GM18502 (cell line): ENCODE results near the gene GBF1.

Experiments
- ATAC-seq: cut with Tn5 transposase; IDR thresholded peaks from one replicate; pipeline ENCODE4 v1.9.1; 2021; ENCODE audit warnings: mild to moderate bottlenecking; ENCODE audit not compliant: unreplicated experiment, poor library complexity

Gene GBF1

DNA sequence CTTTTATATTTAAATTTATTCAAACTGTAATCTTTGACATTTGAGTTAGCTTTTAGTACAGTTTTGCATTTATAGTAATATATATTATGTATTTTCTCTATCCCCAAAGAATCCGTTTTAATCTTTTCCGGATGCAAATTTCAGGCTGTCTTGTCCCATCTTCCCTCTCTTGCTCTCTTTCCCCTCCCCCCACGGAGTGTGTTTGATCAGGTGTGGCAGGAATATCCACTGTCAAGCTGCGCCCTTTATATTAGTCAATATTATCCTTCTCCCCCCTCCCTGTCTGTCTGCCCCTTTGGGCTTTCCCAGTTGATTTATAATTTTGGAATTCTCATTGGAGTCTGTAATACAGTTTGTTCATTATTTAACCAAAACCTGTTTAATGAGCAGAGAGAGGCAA lies 19.0 kb downstream of the GBF1 start:
- ATAC-seq, result no peak

DNA sequence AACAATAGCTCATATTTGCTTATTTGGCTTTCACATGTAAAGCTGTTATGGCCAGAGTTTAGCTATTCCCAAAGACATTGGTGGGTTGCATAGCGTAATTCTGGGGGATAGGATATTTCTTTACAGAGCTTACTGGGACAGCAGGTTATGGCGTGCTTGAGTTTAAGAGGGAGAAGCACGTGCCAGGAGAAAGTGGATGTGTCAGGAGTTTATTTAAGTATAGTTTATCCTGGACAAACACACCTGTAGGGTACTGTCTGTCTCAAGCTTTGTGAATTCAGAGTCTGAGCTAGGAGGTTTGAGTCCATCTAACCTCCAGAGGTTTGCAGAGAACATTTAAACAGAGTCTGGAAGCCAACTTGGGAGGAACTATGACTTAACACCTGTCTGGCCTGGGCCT lies 21.3 kb downstream of the GBF1 start:
- ATAC-seq, result no peak

DNA sequence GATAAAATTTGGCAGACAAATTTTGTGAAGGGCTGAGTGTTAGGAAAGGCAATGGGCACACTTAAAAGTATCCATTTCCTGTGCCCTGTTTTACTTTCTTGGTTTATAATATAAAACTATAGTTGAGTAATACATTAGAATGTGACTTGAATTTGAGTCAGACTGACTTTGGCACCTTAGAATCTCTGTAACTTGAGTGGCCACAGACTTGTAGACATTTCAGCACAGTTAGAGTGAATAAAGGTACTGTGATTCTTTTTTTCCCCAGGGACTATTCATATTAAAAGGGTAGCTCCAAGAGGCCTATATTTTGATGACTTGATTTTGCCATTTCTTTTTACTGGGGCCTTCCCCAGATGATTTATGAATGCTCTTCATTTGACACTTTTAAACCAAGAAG lies 22.4 kb downstream of the GBF1 start:
- ATAC-seq, result no peak

DNA sequence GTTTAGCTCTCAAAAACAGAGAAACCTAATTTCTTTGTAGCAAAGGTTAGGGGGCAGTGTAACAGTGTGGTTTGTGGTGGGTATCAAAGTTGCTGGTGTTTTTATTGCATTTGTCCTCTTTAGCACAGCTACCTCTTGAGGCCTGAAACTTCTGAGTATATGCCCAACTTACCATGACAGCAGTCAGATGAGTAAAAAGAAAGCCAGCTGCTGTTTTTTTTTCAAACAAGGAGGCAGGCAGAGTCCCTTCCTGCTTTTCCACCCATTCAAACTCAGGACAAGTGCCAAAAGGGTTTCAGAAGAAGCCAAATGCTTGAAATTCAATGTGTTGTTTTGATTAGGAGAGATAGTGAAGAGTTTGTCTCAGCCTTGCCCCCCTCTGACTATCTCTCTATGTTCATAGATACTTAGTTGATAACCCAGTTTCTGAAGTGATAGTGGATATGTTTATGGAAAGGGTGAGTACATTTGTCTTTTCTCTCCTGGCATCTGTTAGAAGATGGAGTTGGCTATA lies 23.1 kb downstream of the GBF1 start:
- no peak for ATAC-seq

DNA sequence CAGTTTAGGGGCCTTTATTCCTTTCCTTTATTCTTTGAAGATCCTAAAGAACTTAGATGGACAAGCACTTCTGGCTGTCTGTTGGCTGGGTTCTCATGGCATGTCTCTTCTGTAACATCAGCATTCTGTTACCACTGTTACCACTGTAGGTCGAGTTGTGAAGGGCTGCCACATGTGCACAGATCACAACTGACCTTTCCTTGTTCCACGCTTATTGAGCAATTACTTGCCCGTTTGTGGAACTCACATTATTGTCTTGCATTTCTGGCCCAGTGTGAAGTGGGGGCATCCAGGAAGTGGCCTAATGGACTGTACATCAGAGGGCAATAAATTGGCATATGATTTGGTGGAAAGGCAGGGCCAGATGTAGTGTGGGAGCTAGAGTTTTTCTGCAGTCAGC lies 23.7 kb downstream of the GBF1 start:
- no peak for ATAC-seq

DNA sequence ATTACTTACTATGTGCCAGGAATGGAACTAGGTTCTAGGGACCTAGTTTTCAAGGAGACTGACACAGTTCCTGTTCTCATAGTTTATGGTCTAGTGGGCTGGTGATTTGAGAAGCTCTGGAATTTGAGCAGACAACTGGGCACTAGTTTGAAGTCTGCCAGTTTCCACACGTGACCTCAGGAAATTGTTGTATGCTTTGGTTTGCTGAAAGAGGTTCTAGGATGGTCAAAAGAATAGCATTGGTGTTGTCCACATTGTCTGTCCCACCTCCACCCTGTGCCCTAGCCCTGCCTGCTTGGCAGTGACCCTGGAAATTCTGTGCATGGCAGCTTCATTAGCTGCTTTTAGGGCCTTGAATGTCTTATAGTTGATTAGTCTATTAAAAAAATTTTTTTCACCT lies 28.7 kb downstream of the GBF1 start:
- no peak for ATAC-seq

DNA sequence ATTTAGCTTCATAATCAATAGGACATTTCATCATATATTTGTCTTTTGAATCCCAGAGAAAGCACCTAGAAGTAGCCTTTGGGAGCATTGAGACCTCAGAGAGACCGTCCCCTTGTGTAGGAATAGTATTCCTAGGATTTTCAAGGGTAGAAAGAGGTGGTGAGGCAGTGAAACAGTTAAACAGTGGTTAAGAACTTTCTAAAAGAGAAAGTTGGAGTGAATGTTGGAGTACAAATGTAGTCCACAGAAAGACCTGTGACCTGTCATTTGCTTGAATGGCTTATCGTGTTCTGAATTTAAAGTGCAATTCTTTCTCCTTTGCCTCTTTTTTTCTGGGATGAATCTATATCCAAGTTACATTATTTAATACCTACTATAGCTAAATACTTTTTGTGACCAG lies 30.0 kb downstream of the GBF1 start:
- ATAC-seq, result no peak

DNA sequence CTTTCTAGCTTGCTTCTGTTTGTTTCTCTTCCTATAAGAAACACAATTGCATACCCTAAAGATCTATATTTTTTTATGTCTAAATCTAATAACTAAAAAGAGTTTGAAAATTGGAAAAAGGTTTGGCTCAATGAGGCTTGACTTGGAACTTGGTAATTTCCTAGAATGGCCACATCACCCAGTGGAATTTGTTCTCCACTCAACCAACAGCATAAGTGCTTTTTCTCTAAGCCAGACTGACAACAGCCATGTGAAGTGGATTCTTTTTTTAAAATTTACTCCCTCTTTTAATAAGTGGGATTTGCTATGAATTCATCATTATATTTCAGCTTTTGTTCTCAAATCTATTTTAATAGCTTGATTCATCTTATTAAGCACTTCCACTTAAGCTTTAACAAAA lies 33.8 kb downstream of the GBF1 start:
- ATAC-seq, result no peak

DNA sequence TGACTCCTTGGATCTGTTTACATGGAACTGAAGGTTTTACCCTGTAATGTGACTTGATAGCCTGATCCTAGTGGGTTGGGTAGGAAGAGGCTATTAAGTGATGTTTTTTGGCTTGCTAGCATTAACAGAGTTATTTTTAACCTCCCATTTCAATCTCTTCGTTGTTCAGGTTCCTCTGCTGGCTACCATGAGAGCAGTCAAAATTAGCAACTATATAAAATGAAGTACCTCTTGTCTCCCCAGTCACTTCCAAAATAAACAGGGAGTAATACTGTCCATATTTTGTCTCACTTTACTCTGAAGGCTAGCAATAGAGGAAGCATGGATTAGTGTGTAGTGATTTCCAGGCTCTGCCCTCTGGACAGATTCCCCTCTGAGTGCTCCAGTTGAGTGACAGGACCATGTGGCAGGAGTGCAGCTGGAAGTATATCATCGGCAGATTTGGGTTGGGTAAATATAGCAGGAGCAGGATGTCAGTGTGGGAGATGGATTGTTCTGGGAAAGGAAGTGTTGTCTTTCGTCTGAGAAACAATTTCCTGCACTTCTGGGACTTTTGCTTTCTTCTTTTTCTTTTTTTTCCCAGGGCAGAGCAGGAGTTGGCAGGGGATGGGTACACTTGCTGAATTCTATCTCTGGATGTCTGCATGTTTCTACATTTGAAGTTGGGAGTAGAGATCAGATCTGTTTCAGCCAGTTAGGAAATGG lies 35.2 kb downstream of the GBF1 start:
- no peak for ATAC-seq

DNA sequence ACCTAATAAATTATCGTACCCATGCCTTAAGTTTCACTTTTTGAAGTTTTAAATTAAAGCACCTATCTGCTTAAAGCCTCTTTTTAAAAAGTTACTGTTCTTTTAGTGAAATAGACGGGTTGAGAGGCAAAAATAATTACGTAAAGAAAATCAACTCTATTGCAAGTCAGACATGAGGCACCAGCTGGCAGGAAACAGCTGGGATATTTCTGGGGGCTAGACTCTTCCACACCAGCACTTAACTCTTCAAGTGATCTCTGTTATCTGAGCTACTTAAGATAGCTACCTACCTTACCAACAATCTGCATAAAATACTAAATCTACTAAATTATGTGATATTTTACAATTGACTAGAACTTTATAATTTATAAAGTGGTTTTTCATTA lies 35.8 kb downstream of the GBF1 start:
- no peak for ATAC-seq

DNA sequence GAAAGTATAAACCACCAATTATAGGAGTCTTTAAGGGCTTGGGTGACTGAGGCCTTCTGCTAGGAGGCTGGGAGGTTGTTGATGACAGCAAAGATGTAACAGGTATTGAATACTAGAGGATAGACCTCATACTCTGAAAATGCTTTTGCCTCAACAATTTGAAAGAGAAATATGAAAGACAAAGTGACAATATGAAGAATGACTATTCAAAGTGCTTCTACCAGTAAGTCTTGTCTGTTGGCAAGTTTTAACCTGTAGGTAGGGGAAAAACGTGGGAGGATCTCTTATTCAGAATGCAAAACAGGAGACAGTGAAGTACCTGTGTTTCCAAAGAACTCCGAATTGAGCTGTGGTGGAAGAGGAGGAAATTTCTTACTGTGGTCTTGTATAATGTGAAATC lies 38.2 kb downstream of the GBF1 start:
- ATAC-seq, result no peak

DNA sequence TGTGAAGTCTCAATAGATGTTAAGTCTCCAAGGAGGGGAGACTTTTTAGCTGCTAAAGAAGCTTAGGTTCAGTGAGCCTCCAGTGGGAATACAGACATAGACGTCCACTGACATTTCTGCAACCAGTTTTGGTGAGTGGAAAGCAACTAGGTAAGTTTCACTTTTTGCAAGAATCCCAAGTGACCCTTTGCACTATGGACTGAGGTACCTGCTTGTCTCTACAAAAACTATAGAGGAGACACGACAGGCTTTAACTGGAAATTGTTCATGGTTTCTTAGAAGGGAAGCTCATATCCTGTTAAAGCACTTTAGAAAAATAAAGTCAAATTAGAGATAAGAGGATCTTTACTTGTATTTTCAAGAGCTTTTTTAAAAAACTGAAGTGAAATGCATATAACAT lies 38.6 kb downstream of the GBF1 start:
- ATAC-seq, result no peak

DNA sequence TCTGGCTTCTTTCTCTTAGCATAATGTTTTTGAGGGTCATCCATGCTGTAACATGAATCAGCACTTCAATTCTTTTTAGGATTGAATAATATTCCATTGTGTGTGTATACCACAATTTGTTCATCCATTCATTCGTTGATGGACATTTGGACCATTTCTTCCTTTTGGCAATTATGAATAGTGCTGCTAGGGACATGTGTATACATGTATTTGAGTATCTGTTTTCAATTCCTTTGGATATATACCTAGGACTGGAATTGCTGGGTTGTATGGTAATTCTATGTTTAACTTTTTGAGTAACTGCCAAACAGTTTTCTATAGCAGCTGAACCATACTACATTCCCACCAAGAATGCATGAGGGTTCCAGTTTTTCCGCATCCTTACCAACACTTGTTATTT lies 39.2 kb downstream of the GBF1 start:
- ATAC-seq, result no peak

DNA sequence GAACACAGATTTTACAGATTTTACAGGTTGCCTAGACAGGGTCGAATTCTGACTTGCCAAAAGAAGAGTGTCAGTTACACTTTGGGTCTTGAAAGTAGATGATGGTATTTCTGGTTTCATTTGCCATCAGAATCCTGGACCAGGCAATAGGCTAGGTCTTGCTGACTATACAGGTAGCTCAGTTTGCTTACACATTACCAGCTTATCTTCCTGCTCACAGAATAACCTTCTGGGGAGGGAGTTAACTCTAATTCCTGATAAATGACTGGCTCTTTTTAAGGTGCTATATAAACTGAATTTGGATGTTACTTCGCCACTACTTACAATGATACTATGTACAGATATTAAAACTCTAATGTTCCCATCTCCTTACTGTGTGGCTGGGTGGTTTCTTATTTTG lies 39.8 kb downstream of the GBF1 start:
- no peak for ATAC-seq

DNA sequence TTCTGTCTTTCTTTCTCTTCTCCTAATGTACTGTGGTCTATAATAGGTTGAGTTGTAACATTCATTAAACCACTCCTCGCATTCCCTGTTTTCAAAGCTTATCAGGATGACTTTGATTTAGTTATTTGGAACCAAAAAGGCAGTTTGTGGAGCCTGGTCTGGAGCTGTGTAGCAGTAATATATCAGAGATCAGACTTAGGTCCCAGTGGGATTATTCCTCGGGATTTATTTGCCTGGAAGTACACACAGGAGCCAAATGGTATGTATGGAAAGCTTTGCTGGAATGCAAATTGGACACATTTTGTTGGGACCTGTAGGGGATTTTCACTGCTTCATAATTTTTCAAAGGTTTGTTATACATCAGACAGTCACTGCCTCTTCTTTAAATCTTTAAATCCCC lies 40.9 kb downstream of the GBF1 start:
- ATAC-seq, result no peak

DNA sequence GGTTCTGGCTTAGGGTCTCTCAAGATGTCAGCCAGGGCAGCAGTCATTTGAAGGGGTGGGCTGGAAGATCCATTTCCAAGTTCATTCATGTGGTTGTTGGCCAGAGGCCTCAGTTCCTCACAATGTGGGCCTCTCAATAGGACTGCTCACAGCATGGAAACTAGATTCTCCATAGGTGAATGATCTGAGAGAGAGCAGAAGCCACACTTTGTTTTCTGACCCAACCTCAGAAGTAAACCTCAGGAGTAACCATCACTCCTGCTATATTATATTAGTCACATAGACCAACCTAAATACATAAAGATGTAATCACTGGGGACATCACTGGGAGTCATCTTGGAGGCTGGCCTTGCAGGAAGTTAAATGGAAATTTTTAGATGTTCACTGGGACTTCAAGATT lies 42.2 kb downstream of the GBF1 start:
- ATAC-seq, result no peak

DNA sequence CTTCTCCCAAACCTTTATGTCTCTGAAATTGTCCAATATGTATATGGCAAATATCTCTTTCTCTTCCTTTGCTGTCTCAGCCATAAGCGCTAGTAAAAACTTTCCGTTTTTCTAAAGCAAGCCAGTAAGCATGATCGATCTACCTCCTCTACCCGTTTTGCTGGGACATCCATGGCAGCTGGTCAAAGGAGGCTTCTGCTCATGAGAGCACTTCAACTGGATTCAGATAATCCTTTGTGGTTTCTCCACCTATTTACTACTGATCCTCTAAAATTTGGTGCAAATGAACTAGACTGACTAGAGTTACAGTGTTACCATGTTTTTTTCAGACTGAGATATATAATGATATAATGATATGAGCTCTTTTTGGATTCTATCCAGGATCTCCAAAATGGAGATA lies 42.7 kb downstream of the GBF1 start:
- ATAC-seq, result no peak

DNA sequence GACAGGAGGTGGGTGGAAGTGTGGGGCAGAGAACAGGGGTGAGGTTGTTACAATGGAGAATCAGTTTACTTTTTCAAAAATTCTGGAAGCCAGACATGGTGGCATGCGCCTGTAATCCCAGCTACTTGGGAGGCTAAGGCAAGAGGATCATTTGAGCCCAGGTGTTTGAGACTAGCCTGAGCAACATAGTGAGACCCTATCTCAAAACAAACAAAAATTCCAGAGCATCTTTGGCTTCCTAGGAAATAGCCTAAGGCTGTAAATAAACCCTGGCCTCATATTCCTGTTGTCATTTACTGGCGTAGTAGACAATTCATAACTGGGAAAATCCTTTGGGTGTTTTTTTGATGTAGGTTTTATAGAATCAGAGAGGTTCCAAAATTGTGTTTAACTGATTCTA lies 44.0 kb downstream of the GBF1 start:
- no peak for ATAC-seq

DNA sequence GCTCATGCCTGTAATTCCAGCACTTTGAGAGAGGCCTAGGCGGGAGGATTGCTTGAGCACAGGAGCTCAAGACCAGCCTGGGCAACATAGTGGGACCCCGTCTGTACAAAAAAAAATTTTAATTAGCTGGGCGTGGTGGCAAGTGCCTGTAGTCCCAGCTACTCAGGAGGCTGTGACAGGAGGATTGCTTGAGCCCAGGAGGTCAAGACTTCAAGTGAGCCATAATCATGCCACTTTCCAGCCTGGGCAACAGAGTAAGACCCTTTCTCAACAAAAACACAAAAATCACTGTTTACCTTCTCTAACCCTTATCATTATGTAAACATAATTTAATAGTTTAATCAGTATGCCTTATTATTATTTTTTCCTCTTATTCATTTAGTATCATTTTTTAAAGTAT lies 44.5 kb downstream of the GBF1 start:
- ATAC-seq, result no peak

DNA sequence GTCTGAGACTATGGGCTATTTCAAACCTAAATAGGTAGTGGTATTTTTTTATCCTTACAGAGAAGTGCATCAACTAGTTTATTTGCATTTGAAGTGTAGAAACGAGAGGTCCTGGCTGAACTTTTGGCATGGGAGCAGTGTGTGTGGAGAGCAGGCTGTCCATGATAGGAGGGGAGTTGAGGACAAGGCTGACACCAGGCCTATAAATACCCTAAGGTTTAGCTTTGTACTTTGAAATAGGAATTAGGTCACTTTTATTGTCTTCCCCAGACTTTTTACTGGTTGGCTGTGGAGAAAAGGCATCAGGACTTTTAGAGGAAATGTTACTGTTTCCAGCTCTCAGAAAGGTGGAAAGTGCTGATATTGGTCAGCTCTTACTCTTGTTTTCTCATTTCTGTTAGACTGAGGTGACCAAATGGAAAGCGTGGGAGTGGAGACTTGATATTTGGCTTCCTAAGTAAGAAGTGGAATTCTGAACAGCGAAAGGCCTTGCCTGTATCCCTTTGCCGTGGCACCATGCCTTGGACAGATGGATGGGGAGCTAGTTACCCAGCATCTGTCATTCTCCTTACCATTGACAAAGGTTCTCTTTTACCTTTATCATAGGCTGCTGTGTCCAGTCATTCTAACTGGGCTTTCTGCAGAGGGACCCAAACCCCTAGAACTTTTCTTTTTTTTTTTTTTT lies 46.0 kb downstream of the GBF1 start:
- ATAC-seq, result no peak

DNA sequence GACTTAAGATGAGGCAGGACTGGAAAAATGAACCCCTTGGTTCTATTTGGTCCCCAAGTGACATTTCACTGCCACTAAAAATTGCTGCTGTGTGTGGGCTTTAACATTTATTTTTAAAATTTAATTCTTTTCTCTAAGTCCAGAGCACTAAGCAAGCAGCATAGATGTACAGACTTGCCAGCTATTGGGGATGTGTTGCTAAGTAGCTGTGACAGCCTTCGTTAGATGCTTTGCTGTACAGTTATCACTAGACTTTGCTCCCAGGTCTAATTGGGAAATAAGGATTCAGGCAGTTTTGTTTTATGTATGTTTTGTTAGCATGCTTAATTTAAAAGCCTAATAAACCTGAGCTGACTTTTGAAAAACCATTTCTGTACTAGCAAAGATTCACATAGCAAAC lies 51.8 kb downstream of the GBF1 start:
- ATAC-seq, result no peak

DNA sequence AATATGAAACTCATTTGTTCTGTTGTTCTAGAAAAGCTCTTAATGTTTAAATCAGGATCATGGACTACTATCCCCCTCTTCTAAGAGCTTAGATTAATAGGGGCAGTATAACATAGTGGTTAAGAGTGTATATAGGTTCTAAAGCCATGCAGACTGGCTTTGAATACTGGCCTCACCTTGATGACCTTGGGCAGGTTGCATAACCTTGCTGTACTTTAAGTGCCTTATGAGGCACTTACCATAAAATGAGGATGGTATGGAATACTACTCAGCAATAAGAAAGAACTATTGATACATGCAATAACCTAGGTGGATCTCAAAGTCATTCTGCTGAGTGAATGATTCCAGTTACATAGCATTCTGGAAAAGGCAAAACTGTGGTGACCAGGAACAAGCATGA lies 53.6 kb downstream of the GBF1 start:
- ATAC-seq, result no peak
